ENCODE results near the gene F3. TPM values are rescaled to one million over a fixed set of nuclear protein-coding genes. Genes with fewer than 3 reads are reported as not detected.

The F3 gene
- total RNA-seq, 1 donor from 2014 or later = 38.6 TPM

GRCh38 chr1:94527447-94528031, 14.0 kb downstream of the F3 start:
- no peak for DNase-seq

GRCh38 chr1:94526152-94526980, 15.2 kb downstream of the F3 start:
- peak; percentile 89 for DNase-seq

GRCh38 chr1:94524531-94524930, 17.0 kb downstream of the F3 start:
- DNase-seq = no peak

- DNase-seq = peak; percentile 47
These were observed 19.3 kb downstream of the F3 start for GRCh38 chr1:94522304-94522703.

GRCh38 chr1:94519351-94519750, 22.2 kb downstream of the F3 start:
- no peak for DNase-seq

GRCh38 chr1:94515296-94515947, 26.1 kb downstream of the F3 start:
- no peak for DNase-seq

- DNase-seq = no peak
These were observed 27.3 kb downstream of the F3 start for GRCh38 chr1:94514095-94514727.

GRCh38 chr1:94512816-94513215, 28.7 kb downstream of the F3 start:
- no peak for DNase-seq

- DNase-seq = no peak
These were observed 37.0 kb downstream of the F3 start for GRCh38 chr1:94504601-94505000.

- DNase-seq = no peak
These were observed 38.4 kb downstream of the F3 start for GRCh38 chr1:94503153-94503552.

GRCh38 chr1:94501935-94502334, 39.6 kb downstream of the F3 start:
- DNase-seq = no peak

GRCh38 chr1:94501426-94501825, 40.1 kb downstream of the F3 start:
- no peak for DNase-seq

- DNase-seq = no peak
These were observed 45.3 kb downstream of the F3 start for GRCh38 chr1:94496076-94496755.

- no peak for DNase-seq
These were observed 51.0 kb downstream of the F3 start for GRCh38 chr1:94490556-94490955.

GRCh38 chr1:94486990-94487389, 54.6 kb downstream of the F3 start:
- no peak for DNase-seq

- DNase-seq = peak; percentile 45
These were observed 60.1 kb downstream of the F3 start for GRCh38 chr1:94481473-94481933.

GRCh38 chr1:94479682-94480081, 61.9 kb downstream of the F3 start:
- no peak for DNase-seq

Other genes starting within 250 kb of the F3 start
- 49.8 TPM for gene ABCD3, start 123.4 kb downstream of the F3 start, total RNA-seq